HG03432 (cell line): ENCODE data around the gene MXD1.
"Not testable (repeated sequence)": the region's sequence is repeated elsewhere in the genome, so short reads cannot be mapped to it uniquely, and the experiment has no call there.

Experiments
- ATAC-seq: cut with Tn5 transposase; IDR thresholded peaks from one replicate; pipeline ENCODE4 v1.9.1; 2021; ENCODE audit warnings: mild to moderate bottlenecking, moderate library complexity; ENCODE audit not compliant: unreplicated experiment

MXD1 gene

DNA sequence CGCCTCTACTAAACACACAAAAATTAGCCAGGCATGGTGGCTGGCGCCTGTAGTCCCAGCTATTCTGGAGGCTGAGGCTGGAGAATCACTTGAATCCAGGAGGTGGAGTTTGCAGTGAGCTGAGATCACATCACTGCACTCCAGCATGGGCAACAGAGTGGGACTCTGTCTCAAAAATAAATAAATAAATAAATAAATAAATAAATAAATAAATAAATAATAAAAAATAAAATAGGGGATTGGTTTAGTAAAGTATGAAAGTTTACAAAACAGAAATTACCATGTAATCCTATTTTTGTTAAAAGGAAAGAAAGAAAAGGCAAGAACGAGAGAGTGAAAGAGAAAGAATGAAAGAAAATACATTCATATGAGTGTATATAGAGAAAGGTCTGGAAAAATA lies 35.8 kb downstream of the MXD1 start:
- ATAC-seq: not testable (repeated sequence)

DNA sequence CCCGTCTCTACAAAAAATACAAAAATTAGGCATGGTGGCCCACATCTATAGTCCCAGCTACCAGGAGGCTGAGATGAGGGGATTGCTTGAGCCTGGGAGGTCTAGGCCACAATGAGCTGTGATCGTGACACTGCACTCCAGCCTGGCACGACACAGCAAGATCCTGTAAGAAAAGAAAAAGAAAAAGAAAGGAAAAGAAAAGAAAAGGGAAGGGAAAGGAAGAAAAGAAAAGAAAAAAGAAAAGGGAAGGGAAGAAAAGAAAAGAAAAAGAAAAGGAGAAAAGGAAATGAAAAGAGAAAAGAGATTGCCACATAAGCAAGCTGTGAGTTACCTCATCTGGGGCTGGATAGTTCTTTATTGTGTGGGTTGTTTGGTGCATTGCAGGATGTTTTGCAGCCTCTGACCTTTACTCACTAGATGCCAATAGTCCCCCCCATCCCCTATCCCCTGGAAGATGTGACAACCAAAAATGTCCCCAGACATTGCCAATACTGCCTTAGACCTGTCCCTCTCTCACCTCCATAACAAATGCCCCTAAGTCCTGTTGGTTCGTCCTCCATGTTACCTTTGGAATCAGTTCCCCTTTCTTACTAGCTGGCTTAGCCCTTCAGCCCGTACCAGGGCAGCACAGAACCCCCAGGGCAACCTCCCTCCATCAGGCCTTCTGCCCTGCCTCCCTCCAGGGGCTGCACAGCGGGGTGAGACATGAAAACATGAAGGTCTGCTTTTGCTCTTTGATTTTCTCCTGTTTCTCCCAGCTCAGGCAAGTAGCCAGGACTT lies 37.6 kb downstream of the MXD1 start:
- ATAC-seq: no peak

DNA sequence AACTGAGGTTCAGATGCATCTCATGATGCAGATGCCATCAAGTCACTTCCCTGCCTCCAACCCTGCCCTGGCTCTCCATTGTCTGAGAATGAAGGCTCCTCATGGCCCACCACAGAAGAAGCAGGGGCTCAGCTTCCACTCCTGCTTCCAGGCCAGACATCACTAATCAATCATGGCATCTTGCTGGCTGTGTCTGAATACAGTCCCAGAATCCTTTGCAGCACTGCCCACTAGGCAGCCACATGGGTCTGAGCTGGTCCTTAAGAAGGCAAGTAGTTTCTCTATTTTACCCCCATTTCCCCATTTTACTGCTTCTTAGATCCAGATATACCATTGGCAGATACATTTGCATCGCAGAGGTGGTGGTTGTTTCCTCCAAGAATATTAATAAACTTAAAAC lies 39.2 kb downstream of the MXD1 start:
- ATAC-seq: no peak

DNA sequence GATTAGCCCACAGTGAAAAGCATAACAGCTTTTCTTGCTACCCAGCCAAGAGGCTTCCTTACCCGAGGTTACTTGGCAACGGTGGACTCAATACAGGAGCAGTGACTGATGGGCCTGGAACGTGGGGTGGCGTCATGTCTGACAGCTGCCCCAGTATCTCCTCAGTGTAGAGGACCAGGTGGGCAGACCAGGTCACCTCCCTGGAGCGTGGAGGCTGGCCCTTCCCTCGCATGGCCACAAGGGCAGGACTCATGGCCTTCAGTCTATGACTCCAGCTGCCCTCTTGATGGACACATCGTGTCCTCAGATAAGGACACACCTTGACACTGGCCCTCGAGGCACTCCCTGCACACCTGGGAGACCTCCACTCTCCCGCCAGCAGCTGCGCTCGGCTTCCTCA lies 40.1 kb downstream of the MXD1 start:
- no peak for ATAC-seq

DNA sequence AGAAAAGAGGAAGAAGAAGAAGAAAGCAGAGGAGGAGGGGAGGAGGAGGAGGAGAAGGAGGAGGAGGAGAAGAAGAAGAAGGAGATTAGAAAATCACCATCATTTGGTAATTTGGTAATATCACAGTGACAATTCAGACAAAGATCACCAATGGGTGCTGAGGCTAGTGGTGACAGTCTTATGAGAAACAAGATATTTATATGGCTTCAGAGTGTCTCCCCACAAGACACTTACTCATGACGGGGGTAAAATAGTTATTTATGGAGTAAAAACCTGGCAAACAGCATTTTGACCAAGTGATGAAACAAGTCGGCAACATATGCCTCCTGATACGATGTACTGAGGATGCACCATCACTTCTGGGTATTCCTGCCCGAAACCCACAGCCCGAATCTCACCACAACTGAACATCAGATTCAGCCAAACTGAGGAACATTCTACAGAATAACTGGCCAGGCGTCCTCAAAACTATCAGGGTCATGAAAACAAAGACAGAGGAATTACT lies 41.6 kb downstream of the MXD1 start:
- no peak for ATAC-seq

DNA sequence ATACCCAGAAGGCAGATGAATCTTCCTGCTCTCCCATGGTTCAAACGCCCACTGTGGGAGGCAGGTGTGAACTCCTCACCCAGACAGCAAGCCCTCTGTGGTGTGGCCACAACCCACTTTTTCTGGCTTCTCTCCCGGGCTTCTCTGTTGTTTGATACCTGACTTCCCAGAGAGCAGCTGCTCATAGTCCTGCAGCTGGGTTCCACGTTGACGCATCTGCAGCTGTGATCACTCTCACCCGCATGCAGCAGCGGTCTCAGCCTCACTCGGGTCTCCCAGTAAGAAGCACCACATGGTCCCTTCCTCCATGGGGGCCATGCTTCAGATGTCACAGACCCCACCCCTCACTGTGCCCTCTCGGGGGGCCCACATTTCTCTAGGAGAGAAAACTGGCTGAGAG lies 43.1 kb downstream of the MXD1 start:
- no peak for ATAC-seq

DNA sequence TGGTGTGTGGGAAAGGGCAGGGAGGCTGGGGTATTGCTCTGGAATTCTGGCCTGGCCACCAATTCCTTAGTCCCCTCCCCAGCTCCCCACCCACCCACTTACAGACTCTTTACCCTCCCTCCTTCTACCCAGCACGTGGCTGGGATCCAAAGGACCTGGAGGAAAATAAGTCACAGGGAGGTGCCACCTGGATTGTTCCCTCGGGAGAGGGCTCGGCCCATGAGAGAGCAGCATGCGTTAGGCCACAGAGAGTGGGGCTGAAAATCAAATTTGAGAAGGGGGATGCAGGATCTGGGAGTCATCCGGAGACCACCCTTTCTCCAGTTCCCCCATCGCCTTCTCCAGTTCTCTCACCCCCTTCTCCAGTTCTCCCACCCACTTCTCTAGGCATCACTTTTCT lies 43.6 kb downstream of the MXD1 start:
- no peak for ATAC-seq

DNA sequence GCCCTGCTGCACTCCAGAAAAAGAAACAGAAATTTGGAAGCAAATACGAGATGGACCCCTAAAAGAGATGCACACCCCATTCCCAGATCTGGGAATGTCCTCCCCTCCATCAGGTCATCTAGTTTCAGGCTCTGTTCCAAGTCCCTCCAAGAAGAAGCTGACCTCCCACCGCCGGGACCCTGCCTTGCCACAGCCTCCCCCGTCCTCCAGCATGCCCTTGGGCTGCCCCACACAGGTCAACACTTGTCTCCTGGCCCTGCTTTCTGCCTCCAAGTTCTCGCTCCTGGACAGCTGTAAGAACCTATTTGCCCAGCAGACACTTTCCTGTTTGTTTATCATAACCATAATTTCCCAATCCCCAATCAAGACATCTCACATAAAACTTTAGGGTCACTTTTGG lies 44.5 kb downstream of the MXD1 start:
- ATAC-seq: no peak

DNA sequence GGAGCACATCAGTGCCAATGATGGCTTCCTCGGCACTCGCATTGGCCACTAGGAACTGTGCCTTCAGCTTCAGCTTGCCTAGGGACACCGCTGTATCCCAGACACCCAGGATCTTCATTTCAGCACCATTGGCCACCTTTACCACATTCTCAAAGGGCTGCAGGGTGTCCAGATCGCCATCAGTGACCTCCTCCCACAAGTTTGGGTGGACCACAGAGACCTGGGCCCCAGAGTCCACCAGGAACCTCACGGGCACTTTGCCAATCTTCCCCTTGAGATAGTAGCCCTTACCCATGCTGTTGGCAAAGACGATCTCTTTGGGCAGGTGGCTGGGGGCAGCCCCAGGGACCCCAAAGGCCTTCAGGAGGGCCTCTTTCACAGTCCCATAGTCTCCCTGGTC lies 45.9 kb downstream of the MXD1 start:
- ATAC-seq: no peak

DNA sequence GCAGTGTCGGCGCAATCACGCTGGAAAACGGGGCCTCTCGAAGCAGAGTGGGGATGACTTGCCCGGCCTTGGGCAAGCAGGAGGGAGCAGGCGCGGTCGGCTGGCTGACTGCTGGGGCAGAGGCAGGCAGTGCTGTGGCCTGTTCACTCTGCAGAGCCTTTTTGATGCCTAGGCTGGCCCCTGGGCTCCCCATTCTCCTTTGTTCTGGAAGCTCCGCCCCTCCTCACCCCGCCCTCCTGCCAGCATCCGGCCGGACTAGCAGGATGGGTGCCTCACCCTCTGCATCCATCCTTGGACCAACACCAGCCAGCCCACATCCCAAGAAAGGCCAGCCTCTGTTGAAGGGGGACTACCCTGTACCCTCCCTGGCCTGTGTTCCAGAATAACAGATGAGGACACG lies 46.6 kb downstream of the MXD1 start, which contains the start of gene ASPRV1:
Gene ASPRV1 (minus strand): TSS at position 136 of the 400 bp plus-strand sequence. CDS start 195 bp downstream, outside the sequence.
- ATAC-seq: no peak

DNA sequence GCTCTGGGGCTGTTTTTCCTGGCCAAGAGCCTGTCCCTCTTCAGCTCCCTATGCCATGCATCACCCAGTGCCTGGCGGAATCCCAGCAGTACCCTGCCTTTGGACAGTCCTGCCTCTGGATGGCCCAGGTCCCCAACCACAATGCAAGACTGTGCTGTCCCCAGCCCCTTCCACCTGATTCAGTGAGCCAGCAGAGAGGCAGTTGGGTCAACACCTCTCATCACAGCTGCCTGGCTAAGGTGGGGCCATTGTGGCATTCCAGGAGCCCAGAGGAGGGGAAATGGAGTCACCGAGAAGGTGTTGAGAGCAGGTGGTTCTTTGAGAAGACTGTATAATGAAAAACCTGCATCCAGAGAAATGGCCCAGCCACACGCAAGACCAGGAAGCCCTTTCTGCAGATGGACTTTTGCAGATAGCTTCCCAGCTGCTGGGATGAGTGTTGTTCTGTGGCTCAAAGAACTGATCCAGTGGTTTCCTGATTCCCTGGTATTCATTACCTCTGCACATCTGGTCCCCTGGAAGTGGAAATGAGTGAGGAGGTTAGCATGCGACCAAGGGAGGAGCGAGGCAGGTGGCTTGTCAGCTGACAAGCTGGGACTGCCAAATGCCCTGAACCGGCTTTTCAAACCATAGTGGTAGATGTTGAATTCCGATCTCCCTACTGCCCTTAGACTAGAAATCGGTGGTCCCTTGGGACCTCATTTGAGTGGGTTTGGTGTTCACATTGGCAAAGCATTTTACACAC lies 48.2 kb downstream of the MXD1 start:
- no peak for ATAC-seq

DNA sequence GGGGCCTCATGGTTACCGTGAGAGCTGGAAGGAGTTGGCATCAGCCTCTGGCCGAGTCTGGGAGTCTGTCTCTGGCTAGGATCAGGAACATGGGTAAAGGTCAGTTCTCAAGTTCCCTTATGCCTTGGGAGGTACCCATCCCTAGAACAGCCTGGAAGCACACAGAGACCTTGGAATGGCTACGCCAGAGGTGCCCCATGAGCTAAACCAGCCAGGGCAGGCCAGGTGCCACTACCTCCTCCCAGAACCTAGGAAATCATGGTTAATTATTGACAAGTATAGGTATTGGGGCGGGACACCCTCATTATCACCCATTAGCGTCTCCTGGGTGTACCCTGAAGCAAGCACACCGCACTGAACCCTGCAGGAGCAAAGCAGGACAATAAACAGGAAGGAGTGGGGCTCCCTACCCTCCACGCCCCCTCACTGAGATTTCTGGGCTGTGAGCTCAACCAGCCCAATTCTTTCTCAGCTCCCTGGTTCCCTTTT lies 49.5 kb downstream of the MXD1 start:
- ATAC-seq: no peak

DNA sequence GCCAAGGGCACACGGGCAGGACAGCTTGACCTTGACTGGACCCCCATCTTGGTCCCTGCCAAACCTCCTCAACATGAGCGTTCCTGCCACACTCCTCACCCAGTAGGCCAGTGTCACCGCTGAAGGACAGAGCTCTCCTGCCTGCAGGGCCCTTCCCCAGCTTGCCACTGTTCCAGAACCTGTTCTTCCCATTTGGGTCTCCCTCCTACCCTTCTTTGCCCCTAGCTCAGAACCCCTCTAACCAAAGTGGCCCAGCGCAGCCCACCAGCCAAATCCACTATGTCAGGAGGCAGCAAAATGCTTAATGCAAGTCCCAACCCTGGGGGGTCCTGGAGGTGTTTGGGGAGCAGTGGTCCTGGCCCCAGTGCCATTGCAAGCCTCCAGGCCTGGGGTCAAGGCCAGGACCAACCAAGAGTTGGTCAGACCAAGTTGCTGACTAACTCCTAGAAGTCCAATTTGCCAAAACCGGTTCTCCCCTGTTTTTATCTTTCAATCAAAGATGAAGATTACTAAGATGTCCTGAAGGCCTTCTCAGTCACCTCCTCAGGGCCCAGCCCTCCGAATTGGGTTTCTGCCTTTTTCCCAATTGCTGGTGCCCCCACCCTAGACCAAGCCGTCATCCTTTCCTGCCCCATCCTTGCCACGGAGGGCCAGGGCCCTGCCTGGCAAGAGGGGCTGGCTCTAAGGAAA lies 51.0 kb downstream of the MXD1 start:
- no peak for ATAC-seq

DNA sequence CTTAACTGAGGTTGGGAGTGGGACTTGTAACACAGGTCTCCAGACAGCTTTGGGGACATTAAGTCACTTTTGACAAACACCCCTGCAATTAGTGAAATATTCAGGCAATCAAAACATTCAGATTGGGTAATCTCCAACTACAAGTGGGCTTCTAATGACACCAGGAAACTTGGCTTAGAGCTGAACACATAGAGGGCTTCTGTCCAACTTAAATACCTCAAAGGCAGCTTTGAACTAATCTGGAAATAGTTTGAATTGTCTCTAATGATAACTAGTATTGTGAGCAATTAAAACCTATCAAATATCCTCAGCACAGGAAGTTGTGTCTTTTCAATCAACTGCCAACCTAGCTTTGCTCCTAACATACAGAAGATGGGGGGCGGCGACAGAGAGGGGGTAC lies 51.6 kb downstream of the MXD1 start:
- ATAC-seq: no peak

DNA sequence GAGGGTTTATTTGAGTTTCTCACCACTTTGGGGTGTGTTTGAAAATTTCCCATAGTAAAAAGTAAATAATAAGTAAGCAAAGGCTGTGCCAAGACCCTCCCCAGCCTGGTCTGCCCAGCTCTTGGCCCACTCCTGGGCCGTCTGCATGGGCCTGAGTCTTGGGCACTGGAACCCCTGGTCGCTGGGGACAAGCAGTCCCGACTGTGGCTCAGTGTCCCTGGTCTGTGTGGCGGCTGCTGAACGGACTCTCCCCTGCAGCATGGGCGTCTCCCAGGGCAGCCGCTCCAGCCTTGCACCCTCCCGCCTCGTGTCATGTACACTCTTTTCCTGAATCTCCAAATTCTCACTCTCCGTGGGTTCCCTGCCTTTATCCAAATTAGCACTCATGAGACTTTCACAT lies 53.7 kb downstream of the MXD1 start:
- no peak for ATAC-seq

DNA sequence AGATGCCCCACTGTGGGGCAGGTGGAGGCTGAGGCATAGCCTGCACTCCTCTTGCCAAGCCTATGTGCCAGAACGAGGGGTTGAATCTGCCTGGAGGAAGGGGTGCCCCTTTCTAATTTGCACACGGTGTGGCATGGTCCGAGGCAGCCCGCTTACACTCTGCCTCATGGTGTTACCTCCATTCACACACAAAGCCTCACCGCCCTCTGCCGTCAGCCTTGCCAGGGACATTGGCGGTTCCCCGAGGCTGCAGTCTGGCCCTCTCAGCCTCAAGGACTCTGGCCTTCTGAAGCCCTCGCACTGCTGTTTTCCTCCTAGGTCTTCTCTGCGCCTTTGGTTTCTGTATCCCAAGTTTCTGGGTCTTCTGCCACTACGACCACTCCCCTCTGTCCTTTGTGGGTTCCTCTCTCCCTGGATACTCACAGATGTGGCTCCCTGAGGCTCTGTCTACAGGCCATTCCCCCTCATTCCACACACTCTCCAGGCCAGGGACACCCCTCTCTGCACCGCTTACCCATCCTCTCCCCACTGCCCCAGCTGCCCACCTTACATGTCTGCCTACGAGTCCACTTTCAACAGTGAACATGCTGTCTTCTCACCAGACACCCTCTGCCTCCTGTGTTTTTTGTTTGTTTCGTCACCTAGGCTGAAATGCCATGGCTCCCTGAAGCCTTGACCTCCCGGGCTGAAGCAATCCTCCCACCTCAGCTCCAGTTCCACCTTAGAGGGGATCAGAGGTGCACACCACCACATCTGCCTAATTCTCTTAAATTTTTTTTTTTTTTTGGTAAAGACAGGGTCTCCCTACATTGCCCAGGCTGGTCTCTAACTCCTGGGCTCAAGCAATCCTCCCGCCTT lies 54.4 kb downstream of the MXD1 start:
- ATAC-seq: no peak

DNA sequence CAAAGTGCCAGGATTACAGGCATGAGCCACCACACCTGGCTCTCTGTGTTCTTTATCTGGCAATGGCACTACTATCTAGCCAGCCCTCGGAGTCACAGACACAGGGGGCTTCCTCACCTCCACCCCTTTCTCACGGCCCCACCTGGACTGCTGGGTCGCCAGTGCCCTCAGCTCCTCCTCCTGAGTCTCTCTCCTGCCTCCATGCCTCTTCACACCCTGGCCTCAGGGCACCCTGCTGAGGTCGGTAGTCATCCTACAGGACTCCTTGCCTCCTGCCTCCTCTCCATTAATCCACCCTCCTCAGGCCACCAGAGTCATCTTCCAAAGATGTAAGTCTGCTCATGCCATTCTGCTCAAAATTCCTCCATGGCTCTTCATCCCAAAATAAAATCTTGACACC lies 55.1 kb downstream of the MXD1 start:
- ATAC-seq: no peak

DNA sequence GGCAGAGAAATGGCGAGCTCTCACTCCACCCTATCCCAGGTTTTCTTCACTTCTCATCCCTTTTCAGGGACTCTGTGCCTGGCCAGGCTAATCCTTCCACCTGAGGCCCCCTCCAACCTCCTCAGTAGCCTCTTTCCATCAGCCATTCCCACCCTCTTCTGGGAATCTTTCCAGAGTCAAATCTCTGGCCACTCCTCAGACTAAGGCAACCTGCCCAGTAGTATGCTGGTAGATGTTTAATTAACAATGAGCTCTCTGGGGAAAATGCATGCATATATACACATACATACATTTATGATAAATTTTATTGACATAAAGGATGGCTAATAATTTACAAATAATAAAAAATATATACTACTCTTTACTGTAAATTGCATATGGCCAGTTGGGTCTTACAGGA lies 57.9 kb downstream of the MXD1 start:
- no peak for ATAC-seq

DNA sequence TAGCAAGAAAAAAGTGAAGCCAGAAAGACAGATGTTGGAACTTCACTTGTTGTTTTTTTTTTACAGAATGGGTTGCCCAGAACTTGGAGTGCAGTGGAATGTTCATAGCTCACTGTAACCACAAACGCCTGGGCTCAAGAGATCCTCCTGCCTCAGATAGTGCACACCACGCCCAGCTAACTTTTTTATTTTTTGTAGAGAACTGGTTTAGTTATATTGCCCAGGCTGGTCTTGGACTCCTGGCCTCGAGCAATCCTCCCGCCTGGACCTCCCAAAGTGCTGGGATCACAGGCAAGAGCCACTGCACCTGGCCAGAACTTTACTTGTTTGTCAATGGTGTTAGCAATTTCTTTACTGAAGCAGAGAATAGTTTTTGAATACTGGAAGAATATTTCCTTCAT lies 58.4 kb downstream of the MXD1 start:
- no peak for ATAC-seq

DNA sequence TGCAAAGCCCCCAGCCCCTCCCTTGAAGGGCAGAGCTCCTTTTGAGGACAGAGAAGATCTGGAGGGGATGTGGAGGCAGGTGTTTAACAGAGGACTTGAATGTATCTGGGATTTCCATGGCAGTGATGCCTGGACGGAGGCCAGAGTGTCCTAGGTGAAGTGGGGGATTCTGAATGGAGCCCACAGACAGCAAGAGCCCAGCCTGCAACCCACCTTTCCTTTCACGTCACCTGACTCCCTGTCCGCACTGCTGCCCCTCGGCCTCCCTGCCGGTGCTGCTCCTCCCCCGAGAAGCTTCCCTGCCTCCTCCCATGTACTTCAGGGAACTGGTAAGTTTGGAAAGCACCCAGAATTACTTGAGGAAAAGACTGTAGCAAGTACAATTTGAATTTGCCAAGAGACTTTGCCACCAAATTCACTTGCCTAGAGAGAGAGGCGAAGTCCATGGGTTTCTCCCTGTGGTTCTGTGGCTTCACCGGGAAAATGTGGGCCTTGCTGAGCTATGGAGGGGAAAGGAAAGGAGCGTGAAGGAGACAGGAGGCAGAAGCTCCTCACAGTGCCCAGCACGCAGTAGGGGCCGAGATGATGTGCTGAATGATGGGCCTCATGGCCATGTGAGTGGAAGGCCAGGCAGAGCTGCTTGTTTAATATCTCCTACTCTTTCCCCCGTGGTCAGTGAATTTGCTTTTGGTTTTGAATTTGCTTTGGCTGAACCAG lies 60.4 kb downstream of the MXD1 start:
- no peak for ATAC-seq
